ENCODE measurements around the gene CHST11.

The CHST11 gene

GRCh38 chr12:104635607-104636343 lies 179.0 kb downstream of the CHST11 start:
- DNase-seq, result no peak

GRCh38 chr12:104636496-104636895 lies 179.7 kb downstream of the CHST11 start:
- no peak for DNase-seq

GRCh38 chr12:104637604-104638003 lies 180.9 kb downstream of the CHST11 start:
- DNase-seq, result no peak

- no peak for DNase-seq
Measured at GRCh38 chr12:104638218-104638850, 181.6 kb downstream of the CHST11 start.

GRCh38 chr12:104638851-104639240 lies 182.1 kb downstream of the CHST11 start:
- DNase-seq, result no peak

GRCh38 chr12:104640956-104641355 lies 184.2 kb downstream of the CHST11 start:
- DNase-seq, result no peak

GRCh38 chr12:104641862-104642261 lies 185.1 kb downstream of the CHST11 start:
- DNase-seq, result no peak

GRCh38 chr12:104643093-104643818 lies 186.5 kb downstream of the CHST11 start:
- DNase-seq, result no peak

- DNase-seq, result peak; percentile 83
Measured at GRCh38 chr12:104643819-104644669, 187.3 kb downstream of the CHST11 start.

GRCh38 chr12:104648756-104649155 lies 192.0 kb downstream of the CHST11 start:
- no peak for DNase-seq

GRCh38 chr12:104649217-104649824 lies 192.6 kb downstream of the CHST11 start:
- DNase-seq, result no peak

GRCh38 chr12:104649921-104650320 lies 193.2 kb downstream of the CHST11 start:
- DNase-seq, result no peak

- DNase-seq, result no peak
Measured at GRCh38 chr12:104650541-104650940, 193.8 kb downstream of the CHST11 start.

GRCh38 chr12:104651811-104652210 lies 195.1 kb downstream of the CHST11 start:
- peak; percentile 35 for DNase-seq

GRCh38 chr12:104652358-104652757 lies 195.6 kb downstream of the CHST11 start:
- no peak for DNase-seq

GRCh38 chr12:104652910-104653309 lies 196.2 kb downstream of the CHST11 start:
- DNase-seq, result no peak

- DNase-seq, result peak; percentile 29
Measured at GRCh38 chr12:104653730-104654664, 197.2 kb downstream of the CHST11 start.

GRCh38 chr12:104654665-104655609 lies 198.2 kb downstream of the CHST11 start:
- DNase-seq, result no peak

- DNase-seq, result no peak
Measured at GRCh38 chr12:104656383-104656782, 199.6 kb downstream of the CHST11 start.

- no peak for DNase-seq
Measured at GRCh38 chr12:104656921-104657320, 200.2 kb downstream of the CHST11 start.

Measured in NCI-H69 (cell line).